ENCODE data around the gene TTC39C. TPM values are rescaled to one million over a fixed set of nuclear protein-coding genes. Genes with fewer than 3 reads are reported as not detected.

TTC39C gene
- total RNA-seq, 2 donors from 2014 or later = 8.8 to 9.5 TPM

DNA sequence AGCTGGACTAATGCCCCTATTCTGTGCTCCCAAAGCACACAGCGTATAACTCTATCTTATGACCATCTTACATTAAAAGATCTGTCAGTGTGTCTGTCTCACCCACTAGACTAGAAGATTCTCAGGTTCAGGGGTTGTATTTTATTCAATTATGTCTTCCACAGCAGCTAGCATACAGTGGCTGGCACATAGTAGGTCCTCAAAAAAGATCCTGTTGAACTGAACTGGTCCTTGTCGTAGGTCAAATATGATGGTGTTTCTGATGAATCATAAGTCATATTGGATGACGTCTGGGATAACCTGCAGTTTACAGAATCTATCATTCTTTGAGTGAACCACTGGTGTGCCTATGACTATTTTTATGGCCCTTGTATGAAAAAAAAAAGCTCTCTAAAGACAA is 11.3 kb upstream of the TTC39C start:
- no peak overlapping the region for H3K27ac ChIP-seq
- no peaks in the 10 kb centered on the region for H3K27me3 ChIP-seq
- TF ChIP-seq, protein P1, sequence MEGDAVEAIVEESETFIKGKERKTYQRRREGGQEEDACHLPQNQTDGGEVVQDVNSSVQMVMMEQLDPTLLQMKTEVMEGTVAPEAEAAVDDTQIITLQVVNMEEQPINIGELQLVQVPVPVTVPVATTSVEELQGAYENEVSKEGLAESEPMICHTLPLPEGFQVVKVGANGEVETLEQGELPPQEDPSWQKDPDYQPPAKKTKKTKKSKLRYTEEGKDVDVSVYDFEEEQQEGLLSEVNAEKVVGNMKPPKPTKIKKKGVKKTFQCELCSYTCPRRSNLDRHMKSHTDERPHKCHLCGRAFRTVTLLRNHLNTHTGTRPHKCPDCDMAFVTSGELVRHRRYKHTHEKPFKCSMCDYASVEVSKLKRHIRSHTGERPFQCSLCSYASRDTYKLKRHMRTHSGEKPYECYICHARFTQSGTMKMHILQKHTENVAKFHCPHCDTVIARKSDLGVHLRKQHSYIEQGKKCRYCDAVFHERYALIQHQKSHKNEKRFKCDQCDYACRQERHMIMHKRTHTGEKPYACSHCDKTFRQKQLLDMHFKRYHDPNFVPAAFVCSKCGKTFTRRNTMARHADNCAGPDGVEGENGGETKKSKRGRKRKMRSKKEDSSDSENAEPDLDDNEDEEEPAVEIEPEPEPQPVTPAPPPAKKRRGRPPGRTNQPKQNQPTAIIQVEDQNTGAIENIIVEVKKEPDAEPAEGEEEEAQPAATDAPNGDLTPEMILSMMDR (IDR thresholded peaks at IDR 0.05) = no peak
- no peaks in the 10 kb centered on the region for H3K9me3 ChIP-seq
- H3K4me3 ChIP-seq = no peak overlapping the region
- no peaks in the 10 kb centered on the region for H3K4me1 ChIP-seq
- H3K9ac ChIP-seq (ENCODE audit: low read depth in 2 of 2, low read length in 2 of 2) = no peak overlapping the region
- no peaks in the 10 kb centered on the region for H3K36me3 ChIP-seq
- no peak for DNase-seq
- intact Hi-C loops (cut with DNase I) = no loop called here

DNA sequence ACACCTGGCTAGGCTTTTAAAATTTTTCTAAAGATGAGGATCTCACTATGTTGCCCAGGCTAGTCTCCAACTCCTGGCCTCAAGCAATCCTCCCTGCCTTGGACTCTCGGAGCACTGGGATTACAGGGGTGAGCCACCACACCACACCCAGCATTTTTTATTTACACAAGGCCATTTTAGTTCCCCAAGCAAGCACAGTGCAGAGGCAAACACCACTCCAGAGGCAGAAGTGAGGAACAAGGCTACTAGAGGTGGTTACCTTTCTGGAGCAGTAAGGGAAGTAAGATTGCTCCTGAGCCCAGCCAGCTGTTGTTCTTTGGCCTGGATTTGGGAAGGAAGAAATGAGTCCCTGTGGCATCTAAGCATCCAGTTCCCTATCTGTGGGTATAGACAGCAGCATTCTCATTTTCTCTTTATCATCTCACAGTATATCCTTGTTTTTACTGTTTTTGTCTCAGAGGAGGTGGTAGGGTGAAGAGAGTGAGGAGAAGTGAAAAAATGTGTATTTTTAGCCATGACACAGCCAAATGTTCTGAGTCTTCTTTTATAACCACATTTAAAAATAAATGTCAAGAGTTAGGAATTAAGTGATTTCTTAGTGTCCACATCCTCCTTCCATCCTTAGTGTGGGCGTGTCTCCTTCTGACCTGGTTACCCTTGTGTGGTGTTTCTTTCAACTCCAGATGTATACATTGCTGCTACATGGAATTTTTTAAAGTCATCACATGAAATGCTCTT is 10.5 kb upstream of the TTC39C start:
- Histone ChIP-seq H3K9ac (ENCODE audit: low read depth in 2 of 2, low read length in 2 of 2) (no peak overlapping the region), H3K27me3 (no peaks in the 10 kb centered on the region)
- intact Hi-C loops (cut with DNase I) = no loop called here

DNA sequence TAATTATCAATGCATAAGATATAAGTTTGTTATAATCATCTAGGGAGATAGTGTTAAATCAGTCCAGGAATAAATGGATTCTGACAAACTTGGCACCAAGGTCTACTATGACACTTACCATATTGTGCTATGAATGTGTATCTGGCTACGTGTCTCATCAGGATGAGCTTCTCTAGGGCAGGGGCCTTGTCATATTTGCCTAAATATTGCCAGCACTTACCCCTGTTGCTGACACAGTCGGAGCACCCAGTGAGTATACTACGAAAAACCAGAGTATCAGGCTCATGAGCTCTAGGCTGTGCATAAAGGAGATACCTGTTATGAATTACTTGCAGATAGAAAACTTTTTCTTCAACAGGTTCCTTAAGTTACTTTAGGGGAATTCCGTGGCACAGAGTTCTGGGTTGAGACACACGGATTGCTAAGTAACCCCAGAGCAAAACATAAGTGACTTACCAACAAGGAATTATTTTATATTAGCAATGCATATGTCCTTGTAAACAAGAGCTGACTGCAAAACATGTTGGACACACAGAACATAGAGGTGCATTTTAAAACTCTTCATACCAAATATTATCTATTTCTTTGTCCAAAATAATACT is 7.7 kb upstream of the TTC39C start:
- H3K9ac ChIP-seq (ENCODE audit: low read depth in 2 of 2, low read length in 2 of 2) = no peak overlapping the region
- intact Hi-C loops (cut with DNase I) = no loop called here
- TF ChIP-seq, protein P1 (IDR thresholded peaks at IDR 0.05) = no peak

More for the DNA sequence above, 10.5 kb upstream of the TTC39C start:
- no peaks in the 10 kb centered on the region for H3K36me3 ChIP-seq
- no peak overlapping the region for H3K27ac ChIP-seq
- no peak for DNase-seq
- H3K9me3 ChIP-seq = no peaks in the 10 kb centered on the region
- H3K4me1 ChIP-seq = no peaks in the 10 kb centered on the region
- TF ChIP-seq, protein P1 (IDR thresholded peaks at IDR 0.05) = no peak
- no peak overlapping the region for H3K4me3 ChIP-seq

DNA sequence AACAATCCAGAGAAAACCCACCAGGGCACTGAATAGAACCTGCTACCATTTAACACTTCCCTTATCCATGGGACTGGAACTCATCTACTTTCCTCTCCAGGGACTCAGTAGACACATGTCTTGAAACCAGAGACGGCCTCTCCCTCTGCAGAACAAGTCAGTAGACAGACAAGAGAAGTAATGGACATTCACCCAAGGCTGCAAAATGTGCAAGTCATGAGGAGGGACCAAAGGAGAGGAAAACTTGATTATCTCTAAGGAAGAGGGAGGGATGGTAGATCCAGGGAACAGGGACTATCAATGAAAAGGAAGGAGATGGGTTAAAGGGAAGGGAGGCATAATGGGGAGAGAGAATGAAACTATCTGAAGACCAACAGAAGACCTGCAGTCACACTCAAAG is 5.3 kb upstream of the TTC39C start:
- no peaks in the 10 kb centered on the region for H3K36me3 ChIP-seq
- no peak for DNase-seq
- TF ChIP-seq, protein P1 (IDR thresholded peaks at IDR 0.05) = no peak
- no peak overlapping the region for H3K4me3 ChIP-seq
- no peaks in the 10 kb centered on the region for H3K9me3 ChIP-seq
- no peak overlapping the region for H3K27ac ChIP-seq
- no peaks in the 10 kb centered on the region for H3K27me3 ChIP-seq
- peaks cover 9% of the 10 kb centered on the region for H3K4me1 ChIP-seq
- intact Hi-C loops (cut with DNase I) = no loop called here
- H3K9ac ChIP-seq (ENCODE audit: low read depth in 2 of 2, low read length in 2 of 2) = no peak overlapping the region

More for the DNA sequence above, 7.7 kb upstream of the TTC39C start:
- Histone ChIP-seq H3K4me1 (no peaks in the 10 kb centered on the region), H3K36me3 (no peaks in the 10 kb centered on the region), H3K9me3 (no peaks in the 10 kb centered on the region), H3K27me3 (no peaks in the 10 kb centered on the region), H3K27ac (no peak overlapping the region), H3K4me3 (no peak overlapping the region)
- DNase-seq = no peak

DNA sequence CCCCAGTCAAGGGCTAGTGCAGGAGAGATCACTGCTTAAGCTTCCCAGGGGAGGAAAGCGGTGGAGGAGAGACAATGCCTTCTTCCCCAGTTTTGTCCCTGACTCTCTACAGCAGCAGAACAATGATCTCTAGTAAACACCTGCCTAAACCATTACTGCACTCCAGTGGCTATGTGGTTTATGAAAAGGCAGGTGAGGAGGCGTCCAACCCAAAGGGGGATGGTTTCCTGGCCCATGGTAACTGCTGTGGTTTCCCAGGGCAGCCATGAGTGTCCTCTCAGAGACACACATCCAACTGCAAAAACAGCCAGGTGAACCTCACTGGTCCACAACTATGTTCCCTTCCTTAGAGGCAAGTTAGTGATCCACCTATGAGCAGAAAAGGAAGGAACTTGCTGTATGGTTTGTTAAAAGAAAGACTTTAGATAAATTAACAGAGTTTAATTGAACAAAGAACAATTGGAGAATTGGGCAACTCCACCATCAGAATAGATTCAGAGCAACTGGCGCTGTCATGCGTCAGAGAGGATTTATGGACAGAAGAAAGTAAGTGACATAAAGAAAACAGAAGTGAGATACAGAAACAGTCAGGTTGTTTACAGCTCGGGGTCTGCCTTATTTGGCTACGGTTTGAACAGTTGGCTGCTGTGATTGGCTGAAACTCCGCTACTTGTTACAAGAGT is 4.8 kb upstream of the TTC39C start:
- H3K36me3 ChIP-seq = no peaks in the 10 kb centered on the region
- intact Hi-C loops (cut with DNase I) = no loop called here
- no peak overlapping the region for H3K27ac ChIP-seq
- peaks cover 9% of the 10 kb centered on the region for H3K4me1 ChIP-seq
- no peak for DNase-seq
- H3K27me3 ChIP-seq = no peaks in the 10 kb centered on the region
- H3K9ac ChIP-seq (ENCODE audit: low read depth in 2 of 2, low read length in 2 of 2) = no peak overlapping the region
- H3K9me3 ChIP-seq = no peaks in the 10 kb centered on the region
- TF ChIP-seq, protein P1 (IDR thresholded peaks at IDR 0.05) = no peak
- no peak overlapping the region for H3K4me3 ChIP-seq

Data from colonic mucosa (tissue), 4 donors.